ENCODE results near the gene ST3GAL6. TPM values are rescaled to one million over a fixed set of nuclear protein-coding genes. Genes with fewer than 3 reads are reported as not detected.

ST3GAL6 gene
- total and polyA plus RNA-seq, 8 donors = 10.9 to 30.8 (median 18.8) TPM

- DNase-seq (no peak), ATAC-seq (no peak)
- intact Hi-C loops (cut with DNase I) = no loop called here
- H3K9me3 ChIP-seq = no peaks in the 10 kb centered on the region
- H3K27me3 ChIP-seq = no peaks in the 10 kb centered on the region
- H3K36me3 ChIP-seq = no peaks in the 10 kb centered on the region
- H3K4me3 ChIP-seq = no peak overlapping the region
- H3K4me1 ChIP-seq = no peaks in the 10 kb centered on the region
- no peak overlapping the region for H3K27ac ChIP-seq
- TF ChIP-seq, protein P1, sequence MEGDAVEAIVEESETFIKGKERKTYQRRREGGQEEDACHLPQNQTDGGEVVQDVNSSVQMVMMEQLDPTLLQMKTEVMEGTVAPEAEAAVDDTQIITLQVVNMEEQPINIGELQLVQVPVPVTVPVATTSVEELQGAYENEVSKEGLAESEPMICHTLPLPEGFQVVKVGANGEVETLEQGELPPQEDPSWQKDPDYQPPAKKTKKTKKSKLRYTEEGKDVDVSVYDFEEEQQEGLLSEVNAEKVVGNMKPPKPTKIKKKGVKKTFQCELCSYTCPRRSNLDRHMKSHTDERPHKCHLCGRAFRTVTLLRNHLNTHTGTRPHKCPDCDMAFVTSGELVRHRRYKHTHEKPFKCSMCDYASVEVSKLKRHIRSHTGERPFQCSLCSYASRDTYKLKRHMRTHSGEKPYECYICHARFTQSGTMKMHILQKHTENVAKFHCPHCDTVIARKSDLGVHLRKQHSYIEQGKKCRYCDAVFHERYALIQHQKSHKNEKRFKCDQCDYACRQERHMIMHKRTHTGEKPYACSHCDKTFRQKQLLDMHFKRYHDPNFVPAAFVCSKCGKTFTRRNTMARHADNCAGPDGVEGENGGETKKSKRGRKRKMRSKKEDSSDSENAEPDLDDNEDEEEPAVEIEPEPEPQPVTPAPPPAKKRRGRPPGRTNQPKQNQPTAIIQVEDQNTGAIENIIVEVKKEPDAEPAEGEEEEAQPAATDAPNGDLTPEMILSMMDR (IDR thresholded peaks at IDR 0.05) = no peak
Measured at GRCh38 chr3:98839846-98840245, 76.7 kb downstream of the ST3GAL6 start.

DNA sequence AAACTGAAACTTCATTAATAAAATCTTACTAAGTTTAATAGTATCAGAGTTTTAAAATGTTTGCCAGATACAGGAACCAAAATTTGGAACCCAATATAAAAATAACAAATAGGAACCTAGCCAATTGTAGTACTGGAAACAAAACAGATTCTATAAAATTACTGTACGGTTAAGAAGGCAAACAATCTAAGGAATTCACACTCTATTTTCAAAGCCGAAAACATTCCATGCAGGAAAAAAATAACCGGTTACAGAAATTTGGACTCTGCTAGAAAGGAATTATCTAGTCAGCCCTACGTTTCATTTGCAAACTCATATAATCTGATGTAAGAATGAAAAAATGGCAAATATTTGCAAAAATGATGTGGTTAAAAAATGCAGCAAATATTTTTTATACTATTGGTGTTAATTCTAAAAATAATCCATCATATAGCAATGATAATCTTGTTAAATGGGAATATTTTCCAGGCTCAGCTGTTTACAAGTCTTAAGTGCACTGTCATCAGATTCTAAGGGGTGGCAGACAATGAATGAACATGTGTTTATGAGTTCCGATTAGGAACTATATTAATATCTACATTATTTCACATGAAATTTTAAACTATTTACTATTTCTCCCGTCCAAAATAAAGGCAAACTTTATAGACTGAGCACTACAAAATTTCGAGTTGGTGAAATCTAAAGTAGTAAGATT is 80.3 kb downstream of the ST3GAL6 start:
- intact Hi-C loops (cut with DNase I) = no loop called here
- Histone ChIP-seq H3K27ac (no peak overlapping the region), H3K4me3 (no peak overlapping the region), H3K36me3 (no peaks in the 10 kb centered on the region), H3K4me1 (no peaks in the 10 kb centered on the region), H3K9me3 (no peaks in the 10 kb centered on the region), H3K27me3 (no peaks in the 10 kb centered on the region)
- TF ChIP-seq, protein P1 (IDR thresholded peaks at IDR 0.05) = no peak
- no peak for ATAC-seq
- DNase-seq = no peak

Other genes with a start within 250 kb of the ST3GAL6 start
- gene CLDND1, start 240.4 kb upstream of the ST3GAL6 start, total RNA-seq = 10 to 100 TPM; 74.8 to 83.7 TPM
- gene CLDND1, start 240.4 kb upstream of the ST3GAL6 start, polyA plus RNA-seq (ENCODE audit: insufficient read length in 6 of 6) = 100 to 1,000 TPM; 124 to 187 (median 139) TPM
- under 1 TPM in 1 of 2 donors, not detected in 1; 0.58 TPM for gene GPR15, start 231.4 kb upstream of the ST3GAL6 start, total RNA-seq
- gene GPR15, start 231.4 kb upstream of the ST3GAL6 start, polyA plus RNA-seq (ENCODE audit: insufficient read length in 6 of 6) = not detected
- 10 to 100 TPM; 15.0 to 21.3 TPM for gene CPOX, start 169.7 kb upstream of the ST3GAL6 start, total RNA-seq
- 10 to 100 TPM; 24.3 to 33.6 (median 29.9) TPM for gene CPOX, start 169.7 kb upstream of the ST3GAL6 start, polyA plus RNA-seq (ENCODE audit: insufficient read length in 6 of 6)
- gene DCBLD2, start 138.4 kb downstream of the ST3GAL6 start, total RNA-seq = 10 to 100 TPM; 44.8 to 57.1 TPM
- 10 to 100 TPM; 67.8 to 92.4 (median 70.6) TPM for gene DCBLD2, start 138.4 kb downstream of the ST3GAL6 start, polyA plus RNA-seq (ENCODE audit: insufficient read length in 6 of 6)

Data from left lung (tissue), 10 donors.